Stimulated activated CD4-positive, alpha-beta T cell treated with anti-CD3 and anti-CD28 coated beads, Interleukin-2, amount 100 ng/mL, for 24 hours (primary cell): ENCODE data around the gene KANSL3.
A peak's percentile ranks its signal among the peaks of the same experiment; 100 is the strongest.
"Not testable (repeated sequence)": the region's sequence is repeated elsewhere in the genome, so short reads cannot be mapped to it uniquely, and the experiment has no call there.

ENCODE experiments used
- DNase-seq, 2 donors: peaks; one replicate each; pipeline ENCODE4 v3.0.0-alpha.2; 2020

Gene KANSL3

DNA sequence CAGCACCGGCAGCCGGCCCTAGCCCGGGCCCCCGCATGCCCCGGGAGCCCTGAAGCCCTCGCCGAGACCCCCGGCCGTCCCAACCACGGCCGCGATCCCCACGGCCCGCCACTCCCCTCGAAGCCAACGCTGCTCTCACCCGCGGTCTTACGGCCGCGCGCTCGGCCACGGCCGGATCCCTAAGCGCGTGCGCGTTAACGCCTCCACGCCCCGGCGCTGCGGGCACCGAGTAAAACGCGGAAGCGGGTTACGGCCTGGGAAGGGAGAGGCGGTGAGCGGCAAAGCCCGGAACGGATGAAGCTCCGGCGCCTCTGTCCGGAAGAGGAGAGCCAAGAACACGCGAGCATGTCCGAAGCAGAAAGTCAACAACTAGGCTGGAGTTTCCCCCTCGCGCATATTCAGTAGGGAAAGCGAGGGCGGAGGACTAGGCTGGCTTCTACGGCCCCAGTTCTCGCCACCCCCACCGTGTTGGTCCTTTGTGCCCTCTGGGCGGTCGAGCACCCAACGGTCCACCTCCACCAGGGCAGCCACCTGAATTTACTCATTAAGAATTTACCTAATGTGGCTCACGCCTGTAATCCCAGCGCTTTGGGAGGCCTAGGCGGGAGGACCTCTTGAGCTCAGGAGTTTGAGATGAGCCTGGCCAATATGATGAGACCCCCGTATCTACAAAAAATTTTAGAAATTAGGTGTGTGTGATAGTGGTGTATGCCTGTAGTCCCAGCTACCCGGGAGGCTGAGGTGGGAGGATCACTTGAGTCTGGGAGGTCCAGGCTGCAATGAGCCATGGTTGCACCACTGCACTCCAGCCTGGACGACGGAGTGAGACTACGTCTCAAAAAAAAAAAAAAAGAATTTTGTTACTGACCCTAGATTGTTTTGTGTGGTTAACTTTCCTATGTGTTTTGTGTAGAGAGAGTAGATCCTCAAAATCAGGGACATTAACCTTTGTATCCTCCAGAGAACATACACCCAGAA lies at the start of gene KANSL3:
Gene KANSL3, minus strand, starts transcription at position 169 of the 978 bp plus-strand sequence. CDS start 1,177 bp downstream, outside the sequence.
- DNase-seq: peak; percentile 89 to 91

- DNase-seq: no peak
Measured at GRCh38 chr2:96687266-96687665, 49.2 kb upstream of the KANSL3 start.

GRCh38 chr2:96685577-96686459 lies 47.7 kb upstream of the KANSL3 start:
- no peak for DNase-seq

GRCh38 chr2:96684883-96685576 lies 46.9 kb upstream of the KANSL3 start:
- DNase-seq: no peak

GRCh38 chr2:96683972-96684820 lies 46.1 kb upstream of the KANSL3 start:
- DNase-seq: no peak

DNA sequence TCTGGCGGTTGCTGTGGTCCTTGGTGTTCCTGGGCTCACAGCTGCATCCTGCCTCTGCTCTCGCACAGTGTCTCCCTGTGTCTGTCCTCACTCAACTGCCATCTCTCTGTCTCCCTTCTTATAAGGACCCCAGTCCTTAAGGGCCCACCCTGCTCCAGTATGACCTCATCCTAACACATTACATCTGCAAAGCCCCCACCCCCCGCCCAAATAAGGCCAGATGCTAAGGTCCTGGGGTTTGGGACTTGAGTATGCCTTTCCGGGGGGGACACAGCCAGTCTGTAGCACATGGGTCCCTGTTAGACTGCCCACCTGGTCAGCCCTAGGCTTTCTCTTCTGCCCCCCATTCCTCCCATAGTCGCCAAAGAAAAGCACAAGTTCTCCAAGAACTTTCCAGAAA lies 45.2 kb upstream of the KANSL3 start:
- DNase-seq: no peak

DNA sequence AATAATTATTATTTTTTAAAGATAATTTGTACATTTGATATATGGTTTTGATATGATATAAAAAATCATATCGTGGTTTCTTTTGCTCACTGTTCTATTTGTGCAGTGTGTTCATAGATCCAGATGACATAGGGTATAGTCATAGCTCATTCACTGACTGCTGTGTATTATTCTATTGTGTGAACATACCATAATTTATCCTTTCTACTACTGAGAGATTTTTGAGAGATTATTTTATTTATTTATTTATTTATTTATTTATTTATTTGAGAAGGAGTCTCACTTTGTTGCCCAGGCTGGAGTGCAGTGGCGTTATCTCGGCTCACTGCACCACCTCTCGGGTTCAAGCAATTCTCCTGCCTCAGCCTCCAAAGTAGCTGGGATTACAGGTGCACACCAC lies 43.4 kb upstream of the KANSL3 start:
- DNase-seq: no peak

- no peak for DNase-seq
Measured at GRCh38 chr2:96680561-96681141, 42.5 kb upstream of the KANSL3 start.

GRCh38 chr2:96679848-96680247 lies 41.7 kb upstream of the KANSL3 start:
- DNase-seq: no peak

DNA sequence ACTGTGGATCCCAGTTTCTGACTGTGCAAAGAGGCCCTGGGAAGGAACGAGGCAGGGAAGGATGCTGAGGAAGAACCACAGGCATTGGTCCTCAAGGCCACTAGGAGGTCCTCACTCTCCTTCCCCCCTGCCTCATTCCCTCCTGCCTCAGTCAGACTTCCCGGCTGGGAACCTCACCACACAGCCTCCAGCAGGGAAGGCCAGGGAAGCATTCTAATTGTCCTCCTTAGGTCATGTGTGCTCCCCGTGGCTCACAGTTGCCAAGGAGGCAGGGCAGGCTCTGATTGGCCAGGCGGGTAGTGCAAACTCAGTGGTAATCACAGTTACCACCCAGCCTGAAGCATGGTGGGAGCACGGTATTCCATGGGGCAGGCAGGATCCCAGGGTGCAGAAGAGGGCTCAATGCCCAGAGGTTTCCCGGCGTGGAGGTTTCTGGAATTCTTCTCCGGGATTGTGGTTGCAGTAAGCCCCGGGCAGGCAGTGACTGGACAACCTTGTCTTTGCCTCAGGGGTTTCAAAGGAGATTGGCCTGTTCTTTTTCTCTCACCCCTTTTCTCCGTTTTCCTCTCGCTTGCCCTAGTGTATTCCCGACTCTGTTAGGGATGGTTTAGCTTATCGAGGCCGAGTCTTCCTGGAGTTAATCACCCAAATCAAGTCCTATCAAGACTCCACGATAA lies 31.6 kb upstream of the KANSL3 start:
- DNase-seq: no peak

- no peak for DNase-seq
Measured at GRCh38 chr2:96668771-96669170, 30.7 kb upstream of the KANSL3 start.

GRCh38 chr2:96665717-96666116 lies 27.6 kb upstream of the KANSL3 start:
- DNase-seq: not testable (repeated sequence)

GRCh38 chr2:96665083-96665569 lies 27.0 kb upstream of the KANSL3 start:
- no peak for DNase-seq

GRCh38 chr2:96664366-96664925 lies 26.3 kb upstream of the KANSL3 start:
- no peak for DNase-seq

GRCh38 chr2:96663829-96664228 lies 25.7 kb upstream of the KANSL3 start:
- DNase-seq: no peak

DNA sequence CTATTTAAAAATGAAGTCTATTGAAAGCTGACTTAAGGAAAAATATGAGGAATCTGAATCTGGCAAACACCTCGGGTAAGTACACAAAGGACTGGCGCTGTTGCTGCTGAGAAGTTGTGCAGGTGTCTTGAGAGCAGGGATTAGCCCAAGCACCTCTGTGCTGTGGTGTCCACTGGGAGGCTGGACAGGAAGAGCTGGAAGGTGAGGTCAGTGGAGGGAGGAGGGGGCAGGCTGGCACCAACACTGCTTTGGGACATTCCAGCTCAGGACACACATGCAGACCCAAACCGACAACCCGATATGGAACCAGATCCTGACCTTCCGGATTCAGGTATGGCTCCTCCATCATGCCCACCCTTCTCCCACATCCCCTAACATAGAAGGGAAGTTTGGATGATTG lies 25.1 kb upstream of the KANSL3 start:
- DNase-seq: no peak

- no peak for DNase-seq
Measured at GRCh38 chr2:96662360-96662759, 24.2 kb upstream of the KANSL3 start.

DNA sequence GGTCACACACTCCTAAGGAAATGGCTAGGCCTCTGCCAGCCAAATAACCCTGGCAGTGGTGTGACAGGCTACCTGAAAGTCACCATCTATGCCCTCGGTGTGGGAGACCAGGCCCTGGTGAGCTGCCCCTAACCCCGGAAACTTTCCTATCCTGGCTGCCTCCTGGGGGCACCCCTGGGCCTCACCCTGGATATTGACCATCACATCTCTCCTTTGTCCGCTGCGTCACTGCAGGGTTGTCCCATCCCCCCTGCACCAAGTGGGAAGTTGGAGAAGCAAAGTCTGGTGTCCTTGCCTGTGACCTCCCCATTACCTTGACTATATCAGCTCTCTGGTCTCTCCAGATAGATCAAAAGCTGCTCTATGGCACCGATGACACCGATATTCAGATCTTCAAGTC lies 23.2 kb upstream of the KANSL3 start:
- DNase-seq: no peak

- no peak for DNase-seq
Measured at GRCh38 chr2:96656540-96656939, 18.4 kb upstream of the KANSL3 start.

- no peak for DNase-seq
Measured at GRCh38 chr2:96655526-96655925, 17.4 kb upstream of the KANSL3 start.
